Iris pigment epithelial cell (primary cell): ENCODE data around the gene CSGALNACT2.
"Not testable (repeated sequence)": the region's sequence is repeated elsewhere in the genome, so short reads cannot be mapped to it uniquely, and the experiment has no call there.

Experiments used
- DNase-seq: peaks from one replicate; pipeline ENCODE4 v3.0.0-alpha.2; 2011; ENCODE audit warnings: low read depth

CSGALNACT2 gene

DNA sequence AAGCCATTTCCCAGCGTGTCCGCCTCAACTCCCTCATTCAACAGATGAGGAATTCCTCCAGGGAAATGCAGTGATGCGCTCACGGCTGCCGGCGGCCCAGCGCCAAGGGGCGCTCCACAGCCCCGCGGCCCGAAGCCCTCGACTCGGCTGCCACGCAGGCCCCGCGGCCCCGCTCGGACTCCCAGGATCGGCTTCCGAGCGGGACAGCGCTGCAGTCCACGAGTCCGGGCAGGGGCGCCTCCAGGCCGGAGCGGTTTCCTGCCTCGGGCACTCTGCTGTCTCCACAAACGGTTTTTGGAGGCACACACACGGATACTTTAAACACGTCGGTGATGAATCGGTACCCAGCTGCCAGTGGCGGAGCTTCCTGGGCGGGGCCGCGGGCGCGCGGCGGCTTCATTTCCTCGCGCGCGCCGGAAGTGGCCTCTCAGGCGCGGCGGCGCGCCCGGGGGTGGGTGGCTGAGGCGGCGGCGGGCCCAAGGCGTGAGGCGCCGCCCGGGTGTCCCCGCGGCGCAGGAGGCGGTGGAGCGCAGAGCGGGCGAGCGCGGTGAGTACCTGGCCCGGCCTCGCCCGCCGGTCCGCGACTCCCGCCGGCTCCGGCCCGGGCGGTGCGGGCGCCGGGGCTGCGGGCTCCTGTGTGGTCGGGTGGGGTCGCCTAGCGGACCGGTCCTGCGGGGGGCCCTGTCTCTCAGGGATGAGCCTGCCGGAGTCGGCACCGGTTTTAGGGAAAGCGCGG, at the start of gene CSGALNACT2:
Gene CSGALNACT2, plus strand, starts transcription at position 425 of the 736 bp plus-strand sequence. CDS start 16,705 bp downstream, outside the sequence.
- DNase-seq: peak; percentile 90

DNA sequence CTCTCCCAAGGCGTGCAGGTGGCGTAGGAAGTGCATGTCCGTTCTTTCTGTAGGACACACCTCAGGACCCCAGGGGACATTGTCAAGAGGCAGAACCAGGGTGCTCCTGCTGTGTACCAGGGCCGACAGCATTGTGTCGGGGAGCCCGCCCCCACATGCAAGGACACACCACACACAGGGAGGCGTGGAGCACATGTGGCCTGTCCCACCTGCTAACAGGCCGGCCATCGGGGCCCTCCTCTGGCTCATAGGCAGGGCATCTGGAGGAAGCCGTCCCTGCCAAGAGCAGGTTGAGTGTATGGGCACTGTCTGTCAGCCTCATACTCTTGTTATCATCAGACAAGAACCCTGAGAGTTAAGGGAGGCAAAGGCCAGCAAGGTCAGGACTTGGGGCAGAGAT, 48.7 kb upstream of the CSGALNACT2 start:
- no peak for DNase-seq

DNA sequence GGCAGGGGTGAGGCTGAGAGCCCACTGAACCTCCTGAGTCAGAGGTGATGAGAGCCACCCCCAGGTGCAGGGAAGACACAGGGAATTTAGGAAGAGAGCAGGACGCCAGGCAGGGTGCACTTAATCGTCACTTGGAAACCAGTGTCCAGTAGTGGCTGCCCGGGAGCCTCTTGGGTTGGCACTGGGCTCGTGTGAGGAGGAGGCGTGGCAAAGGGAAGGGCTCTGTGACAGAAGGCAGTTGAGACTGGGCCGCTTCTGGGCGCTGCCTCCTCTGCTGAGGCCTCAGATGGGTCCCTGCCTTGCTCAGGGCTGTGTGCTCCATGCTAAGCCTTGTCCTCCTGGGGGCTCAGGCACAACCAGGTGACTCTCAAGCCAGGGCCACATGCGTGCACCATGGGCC, 48.1 kb upstream of the CSGALNACT2 start:
- no peak for DNase-seq

DNA sequence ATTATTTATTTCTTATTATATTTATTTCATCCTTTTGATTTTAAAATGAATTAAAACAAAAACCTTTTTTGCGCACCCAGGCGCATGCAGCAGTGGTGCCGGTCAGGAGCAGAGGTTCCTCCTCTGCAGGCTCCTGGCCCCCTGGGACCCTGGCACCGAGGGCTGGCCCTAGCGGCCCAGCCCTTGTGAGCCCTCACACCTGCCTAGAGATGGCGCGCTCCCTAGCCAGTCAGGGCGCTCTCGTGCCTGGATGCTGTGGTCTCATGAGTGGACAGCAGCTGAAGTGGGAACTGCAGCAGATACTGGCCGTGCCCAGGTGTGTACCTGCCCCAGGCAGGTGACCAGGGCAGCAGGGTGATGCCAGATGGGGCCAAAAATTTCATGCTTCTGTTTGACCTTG, 47.6 kb upstream of the CSGALNACT2 start:
- no peak for DNase-seq

GRCh38 chr10:43091846-43092245, 46.4 kb upstream of the CSGALNACT2 start:
- peak; percentile 13 for DNase-seq

- DNase-seq: no peak
These were observed 44.7 kb upstream of the CSGALNACT2 start for GRCh38 chr10:43093423-43094076.

GRCh38 chr10:43094085-43094484, 44.2 kb upstream of the CSGALNACT2 start:
- no peak for DNase-seq

DNA sequence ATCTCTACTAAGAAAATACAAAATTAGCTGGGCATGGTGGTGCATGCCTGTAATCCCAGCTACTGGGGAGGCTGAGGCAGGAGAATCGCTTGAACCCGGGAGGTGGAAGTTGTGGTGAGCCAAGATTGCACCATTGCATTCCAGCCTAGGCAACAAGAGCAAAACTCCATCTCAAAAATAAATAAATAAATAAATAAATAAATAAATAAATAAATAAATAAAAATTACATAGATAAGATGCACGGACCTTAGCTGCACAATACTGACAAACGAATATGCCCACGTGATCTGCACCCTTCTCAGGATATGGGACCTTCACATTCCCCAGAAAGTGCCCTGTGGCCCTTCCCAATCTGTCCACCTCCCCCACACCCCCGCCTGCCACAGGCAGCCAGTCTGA, 38.9 kb upstream of the CSGALNACT2 start:
- not testable (repeated sequence) for DNase-seq

DNA sequence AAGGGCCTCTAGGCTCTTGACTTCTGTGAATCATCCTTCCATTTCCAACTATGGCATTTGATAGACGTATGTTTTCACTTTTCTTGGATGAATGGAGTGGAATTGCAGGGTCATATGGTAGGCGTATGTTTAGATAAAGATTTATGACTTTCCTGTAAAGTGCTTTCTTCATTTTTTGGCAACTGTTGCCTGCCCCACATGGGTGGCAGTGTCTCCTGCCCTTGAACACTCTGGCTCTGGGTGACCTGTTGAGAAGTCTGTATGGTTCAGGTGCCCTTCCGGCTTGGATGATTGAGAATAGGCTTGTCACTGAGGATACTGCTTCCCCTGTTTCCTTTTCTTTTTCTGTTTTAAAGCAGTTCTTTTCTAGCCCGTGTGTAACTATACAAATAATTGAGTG, 38.3 kb upstream of the CSGALNACT2 start:
- no peak for DNase-seq

DNA sequence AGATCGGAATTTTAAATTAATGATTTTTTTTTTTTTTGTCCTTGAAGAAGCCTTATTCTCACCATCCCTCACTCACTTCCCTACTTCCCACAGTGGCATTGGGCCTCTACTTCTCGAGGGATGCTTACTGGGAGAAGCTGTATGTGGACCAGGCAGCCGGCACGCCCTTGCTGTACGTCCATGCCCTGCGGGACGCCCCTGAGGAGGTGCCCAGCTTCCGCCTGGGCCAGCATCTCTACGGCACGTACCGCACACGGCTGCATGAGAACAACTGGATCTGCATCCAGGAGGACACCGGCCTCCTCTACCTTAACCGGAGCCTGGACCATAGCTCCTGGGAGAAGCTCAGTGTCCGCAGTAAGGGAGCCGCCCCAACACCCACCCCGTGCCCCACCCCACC, 37.9 kb upstream of the CSGALNACT2 start:
- DNase-seq: no peak

GRCh38 chr10:43102063-43102828, 36.0 kb upstream of the CSGALNACT2 start:
- no peak for DNase-seq

DNA sequence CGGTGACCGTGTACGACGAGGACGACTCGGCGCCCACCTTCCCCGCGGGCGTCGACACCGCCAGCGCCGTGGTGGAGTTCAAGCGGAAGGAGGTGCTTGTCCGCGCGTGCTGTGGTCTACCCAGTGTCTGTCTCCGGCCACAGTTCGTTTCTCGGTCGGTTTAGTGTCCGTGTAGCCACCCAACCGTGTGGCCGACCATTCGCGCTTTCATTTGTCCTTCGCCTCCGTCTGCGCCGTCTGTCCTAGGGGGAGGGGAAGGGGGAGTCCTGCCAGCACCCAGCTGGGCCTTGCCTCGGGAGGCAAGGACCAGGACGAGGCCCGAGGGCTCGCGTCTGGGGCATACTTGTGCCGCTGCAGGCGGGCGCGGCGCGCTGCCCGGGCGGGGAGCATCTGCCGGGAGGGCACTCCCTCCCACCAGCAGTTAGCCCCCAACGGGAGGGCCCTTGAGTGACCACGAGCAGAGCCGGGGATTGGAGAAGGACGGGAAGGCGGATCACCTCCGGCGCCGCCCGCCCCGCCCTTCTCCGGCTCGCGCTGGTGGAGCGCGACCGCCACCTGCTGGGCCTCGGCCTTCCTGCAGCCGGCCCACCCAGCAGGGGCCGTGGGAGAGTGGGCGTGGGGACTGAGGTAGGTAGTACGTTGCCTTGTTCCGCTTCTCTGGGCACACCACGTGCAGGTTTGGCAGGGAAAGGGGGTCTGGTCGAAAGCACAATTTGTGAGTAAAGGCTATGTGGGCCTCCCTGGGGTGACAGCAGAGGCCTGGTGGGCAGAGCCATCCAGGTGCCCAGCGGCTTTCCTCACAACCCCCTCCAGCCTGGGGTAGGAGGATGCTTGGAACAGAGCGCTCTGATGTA, 32.9 kb upstream of the CSGALNACT2 start:
- DNase-seq: peak; percentile 66

- DNase-seq: no peak
These were observed 32.4 kb upstream of the CSGALNACT2 start for GRCh38 chr10:43105956-43106229.

- no peak for DNase-seq
These were observed 31.8 kb upstream of the CSGALNACT2 start for GRCh38 chr10:43106256-43107091.

GRCh38 chr10:43108951-43109350, 29.3 kb upstream of the CSGALNACT2 start:
- DNase-seq: no peak

DNA sequence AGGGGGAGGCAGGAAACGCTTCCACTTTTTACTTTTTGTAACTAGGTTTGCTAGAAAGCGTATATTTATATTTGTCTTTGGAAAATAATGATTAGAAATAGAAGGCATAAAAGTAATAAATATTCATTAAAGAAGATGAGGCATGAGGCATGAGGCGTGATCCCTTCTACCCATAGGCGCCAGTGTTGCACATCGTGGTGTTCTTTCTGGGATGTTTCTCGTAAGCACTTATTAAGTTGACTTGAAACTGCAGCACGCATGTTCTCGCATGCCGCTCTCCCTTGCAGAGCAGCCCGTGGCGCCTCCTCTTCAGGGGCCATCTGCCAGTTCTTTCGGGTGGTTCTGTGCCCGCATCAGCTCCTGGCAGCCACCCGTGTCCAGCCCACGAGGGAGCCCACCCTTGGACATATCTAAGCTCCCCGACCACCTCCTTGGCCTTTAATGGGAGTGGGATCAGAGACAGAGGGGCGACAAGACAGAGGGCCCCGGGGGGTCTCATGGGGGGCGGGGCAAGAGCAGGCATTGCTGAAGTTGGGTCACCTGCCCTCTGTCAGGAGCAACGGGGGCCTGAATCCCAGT, 28.5 kb upstream of the CSGALNACT2 start:
- DNase-seq: no peak

DNA sequence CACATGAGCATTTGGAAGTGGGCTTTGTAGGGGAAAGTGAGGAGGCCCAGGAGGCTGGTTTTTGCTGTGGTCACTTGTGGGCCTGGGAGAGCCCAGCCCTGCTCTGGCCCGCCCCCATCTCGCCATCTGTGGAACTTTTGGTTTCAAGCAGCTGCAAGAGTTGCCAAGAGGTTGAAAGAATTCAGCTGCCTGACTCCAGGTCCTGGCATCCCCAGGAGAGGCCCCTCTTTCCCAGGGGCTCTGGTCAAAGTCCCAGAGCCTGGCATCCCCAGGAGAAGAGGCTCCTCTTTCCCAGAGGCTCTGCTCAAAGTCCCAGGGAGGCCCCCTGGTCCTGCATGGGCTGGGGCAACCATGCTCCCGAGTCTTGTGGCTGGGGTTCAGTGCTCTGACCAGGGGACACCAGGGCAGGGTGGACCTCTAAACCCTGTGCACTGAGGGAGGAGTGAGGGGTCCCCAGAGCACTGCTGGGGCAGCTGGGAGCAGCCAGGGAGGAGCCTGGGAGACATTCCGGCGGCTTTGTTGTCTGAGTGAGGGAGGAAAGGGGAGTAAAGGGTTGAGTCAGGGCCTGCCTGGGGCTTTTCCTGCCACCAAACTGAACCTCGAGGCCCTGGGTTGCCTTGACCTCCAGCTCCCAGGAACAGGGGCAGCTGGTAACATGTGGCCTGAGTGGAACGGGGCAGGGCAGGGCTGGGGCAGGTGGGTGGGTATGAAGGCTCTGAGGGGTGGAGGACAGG, 27.7 kb upstream of the CSGALNACT2 start:
- DNase-seq: peak; percentile 40

DNA sequence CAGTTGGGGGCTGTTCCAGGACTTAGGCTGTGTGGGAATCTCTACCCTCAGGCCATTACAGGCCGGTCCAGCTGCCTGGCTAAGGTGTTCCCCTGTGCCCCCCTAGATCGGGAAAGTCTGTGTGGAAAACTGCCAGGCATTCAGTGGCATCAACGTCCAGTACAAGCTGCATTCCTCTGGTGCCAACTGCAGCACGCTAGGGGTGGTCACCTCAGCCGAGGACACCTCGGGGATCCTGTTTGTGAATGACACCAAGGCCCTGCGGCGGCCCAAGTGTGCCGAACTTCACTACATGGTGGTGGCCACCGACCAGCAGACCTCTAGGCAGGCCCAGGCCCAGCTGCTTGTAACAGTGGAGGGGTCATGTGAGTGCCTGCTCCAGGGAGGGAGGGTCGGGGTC, 27.1 kb upstream of the CSGALNACT2 start:
- no peak for DNase-seq

DNA sequence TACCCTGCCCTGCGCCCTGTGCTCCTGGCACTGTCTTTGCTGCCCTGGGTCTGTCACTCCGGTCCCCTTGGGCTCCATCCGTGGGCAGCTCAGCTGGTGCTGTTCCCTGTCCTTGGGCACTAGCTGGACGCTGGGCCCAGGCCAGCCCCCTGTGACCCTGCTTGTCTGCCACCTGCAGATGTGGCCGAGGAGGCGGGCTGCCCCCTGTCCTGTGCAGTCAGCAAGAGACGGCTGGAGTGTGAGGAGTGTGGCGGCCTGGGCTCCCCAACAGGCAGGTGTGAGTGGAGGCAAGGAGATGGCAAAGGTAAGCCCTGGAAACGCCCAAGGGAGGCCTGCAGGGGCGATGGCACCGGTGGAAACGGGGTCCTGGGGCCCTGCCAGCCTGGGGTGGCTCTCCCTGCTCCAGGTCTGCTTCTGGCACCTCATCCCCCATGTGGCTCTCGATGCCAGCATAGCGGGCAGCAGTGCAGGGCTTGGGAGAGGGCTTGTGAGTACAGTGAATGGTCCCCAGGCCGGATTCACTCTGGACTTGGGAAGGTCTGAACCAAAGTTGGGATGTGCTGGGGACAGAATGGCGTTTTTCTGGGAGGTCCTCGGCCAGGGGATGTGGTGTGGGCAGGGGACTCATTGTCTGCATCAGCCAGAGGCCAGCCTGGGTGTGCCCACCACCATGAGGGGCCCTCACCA, 26.2 kb upstream of the CSGALNACT2 start:
- DNase-seq: no peak

GRCh38 chr10:43112608-43112961, 25.7 kb upstream of the CSGALNACT2 start:
- no peak for DNase-seq
